GM19035 (cell line): ENCODE data around the gene ADPGK.
"Not testable (repeated sequence)": the region's sequence is repeated elsewhere in the genome, so short reads cannot be mapped to it uniquely, and the experiment has no call there.

Source experiments
- ATAC-seq: cut with Tn5 transposase; IDR thresholded peaks from one replicate; pipeline ENCODE4 v1.9.1; 2021; ENCODE audit not compliant: unreplicated experiment

ADPGK gene

DNA sequence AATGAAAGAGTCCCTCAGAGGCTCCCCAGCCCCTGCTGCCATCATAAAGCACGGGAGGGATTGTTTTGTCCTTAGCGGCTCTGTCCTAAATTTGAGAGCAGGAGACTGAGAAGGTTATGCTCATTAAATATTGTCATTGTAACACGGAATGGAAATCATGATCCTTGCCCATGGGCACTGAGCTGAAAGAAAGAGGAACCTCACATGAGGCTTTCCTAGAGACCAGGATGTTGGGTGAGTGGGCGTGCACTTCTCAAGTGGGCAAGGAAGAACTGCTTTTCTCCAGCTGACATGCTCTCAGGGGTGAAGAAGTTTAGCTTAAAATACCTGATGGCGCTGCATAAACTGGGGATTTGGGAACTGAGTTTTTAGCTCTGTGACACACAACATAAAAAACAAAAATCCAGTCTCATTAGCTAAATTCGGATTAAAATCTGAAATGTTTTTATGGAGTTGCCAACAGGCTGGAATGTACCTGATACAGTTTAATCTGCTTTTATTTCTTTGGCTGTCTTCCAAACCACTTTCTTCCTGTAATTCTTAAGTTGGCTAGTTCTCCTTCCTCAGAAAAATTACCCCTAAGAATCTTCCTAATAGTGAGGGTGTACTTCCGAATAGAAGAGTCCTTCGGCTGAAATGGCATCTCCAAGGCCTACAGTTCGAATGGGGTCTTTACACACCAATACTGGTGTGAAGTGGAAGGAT, 31.7 kb downstream of the ADPGK start:
- no peak for ATAC-seq

DNA sequence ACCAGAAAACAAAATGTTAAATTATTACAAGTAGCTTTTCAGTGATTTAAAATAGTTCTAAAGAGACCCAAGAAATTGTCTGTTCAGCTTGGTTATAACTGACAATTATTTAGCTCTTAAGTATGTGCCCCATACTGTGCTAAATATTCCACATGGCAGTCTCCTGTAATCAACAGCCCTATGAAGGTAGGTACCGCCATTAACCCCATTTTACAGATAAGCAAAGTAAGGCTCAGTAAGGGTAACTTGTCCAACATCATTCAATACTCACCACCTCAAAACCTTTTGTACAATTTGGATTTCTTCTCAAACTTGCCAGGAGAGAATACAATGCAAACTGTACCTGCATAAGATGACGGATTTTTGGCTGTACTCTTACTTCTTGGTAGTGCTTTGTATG, 33.9 kb downstream of the ADPGK start:
- ATAC-seq: no peak

DNA sequence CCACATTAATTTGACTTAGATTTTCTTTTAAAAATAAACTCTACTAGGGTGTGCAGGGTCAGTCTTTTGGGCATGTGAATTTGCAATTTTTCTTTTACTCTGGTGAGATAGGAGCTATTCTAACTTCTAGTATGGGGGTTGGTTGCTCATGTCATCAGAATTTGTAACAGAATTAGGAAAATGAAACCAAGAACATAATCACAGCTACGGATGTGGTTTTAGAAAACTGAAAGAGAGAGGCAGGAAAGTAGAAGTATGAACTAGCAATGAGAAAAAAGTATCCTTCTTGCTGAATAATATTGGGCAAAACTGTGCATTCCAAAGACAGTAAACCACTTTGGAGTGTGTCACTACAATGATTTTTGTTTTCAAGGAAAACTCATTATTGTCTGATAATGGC, 43.3 kb downstream of the ADPGK start:
- no peak for ATAC-seq

DNA sequence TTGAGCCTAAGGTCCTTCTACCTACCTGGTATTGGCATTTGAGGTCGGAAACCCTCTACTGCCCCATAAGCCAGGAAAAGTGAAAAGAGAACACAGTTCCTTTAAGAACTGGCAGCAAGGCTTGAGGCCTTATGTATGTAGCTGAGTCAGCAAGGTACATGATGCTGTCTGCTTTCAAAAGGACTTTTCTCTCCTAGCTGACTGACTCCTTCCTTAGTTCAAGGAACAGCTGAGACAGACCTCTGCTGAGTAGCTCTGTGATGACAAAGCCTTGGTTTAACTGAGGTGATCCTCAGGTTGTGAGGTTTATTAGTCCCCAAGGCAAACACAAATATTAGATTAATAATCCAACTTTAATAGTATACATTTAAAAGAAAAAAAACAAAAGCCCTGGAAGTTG, 45.8 kb downstream of the ADPGK start:
- ATAC-seq: no peak

DNA sequence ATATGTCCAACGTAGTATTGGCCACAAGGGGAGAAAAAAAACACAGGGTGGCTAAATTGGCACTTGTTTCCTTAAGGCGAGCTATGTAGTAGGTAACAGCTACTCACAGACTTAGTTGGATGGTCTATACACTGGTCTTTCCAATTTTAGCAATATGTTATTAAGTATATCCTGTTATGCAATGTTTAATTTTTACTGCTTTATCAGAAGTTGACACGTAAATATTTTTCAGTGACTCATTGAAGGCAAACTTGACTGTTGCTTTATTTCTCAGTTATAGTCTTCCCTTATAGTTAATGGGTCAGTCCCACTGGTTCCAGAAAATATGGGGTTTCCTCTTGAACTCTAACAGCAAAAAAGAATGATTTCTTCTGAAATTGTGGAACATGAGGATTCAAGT, 46.5 kb downstream of the ADPGK start:
- ATAC-seq: no peak

DNA sequence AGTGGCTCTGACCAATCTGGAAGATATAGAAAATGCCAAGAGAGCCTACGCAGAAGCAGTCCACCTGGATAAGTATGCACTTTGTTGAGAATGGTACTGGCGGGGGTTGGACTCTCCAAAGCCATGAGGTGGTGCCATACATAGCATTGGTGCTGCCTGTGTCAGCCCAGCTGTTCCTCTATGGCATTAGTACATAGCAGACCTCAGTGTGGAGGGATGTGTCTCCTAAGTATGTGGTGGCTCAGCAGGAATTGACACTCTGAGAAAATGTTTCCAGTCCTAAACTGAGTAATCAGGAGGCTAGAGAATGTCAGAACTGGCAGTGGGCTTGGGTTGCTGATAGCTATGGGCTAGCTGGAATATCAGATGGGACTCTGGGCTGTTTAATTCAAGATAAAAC, 48.4 kb downstream of the ADPGK start:
- no peak for ATAC-seq

DNA sequence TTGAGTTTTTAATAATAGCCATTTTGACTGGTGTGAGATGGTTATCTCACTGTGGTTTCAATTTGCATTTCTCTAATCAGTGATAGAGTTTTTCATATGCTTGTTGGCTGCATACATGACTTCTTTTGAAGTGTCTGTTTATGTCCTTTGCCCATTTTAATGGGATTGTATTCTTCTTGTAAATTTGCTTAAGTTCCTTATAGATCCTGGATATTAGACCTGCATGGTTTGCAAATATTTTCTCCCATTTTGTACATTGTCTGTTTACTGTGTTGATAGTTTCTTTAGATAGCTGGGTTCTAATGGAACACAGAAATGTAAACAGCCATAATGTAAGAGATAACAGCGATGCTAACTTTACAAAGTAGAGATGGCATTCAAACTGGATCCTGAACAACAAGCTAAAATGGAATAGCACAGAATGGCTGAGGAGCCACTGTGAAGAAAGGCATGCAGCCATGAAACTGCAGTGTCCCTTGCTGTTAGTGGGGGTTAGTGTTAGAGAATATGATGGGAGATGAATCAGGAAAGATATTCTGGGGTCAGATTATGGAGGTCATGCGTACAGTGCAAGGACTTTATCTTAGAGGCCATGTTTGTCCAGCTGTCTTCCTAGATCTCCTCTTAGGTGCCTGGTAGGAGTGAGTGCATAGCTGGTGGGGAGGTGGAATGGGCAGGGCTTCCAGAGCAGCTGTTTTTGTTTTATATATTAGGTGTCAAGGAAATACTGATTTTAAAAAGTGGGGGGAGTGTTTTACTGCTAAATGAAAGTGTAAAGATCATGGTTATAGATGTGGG, 49.4 kb downstream of the ADPGK start:
- ATAC-seq: no peak

DNA sequence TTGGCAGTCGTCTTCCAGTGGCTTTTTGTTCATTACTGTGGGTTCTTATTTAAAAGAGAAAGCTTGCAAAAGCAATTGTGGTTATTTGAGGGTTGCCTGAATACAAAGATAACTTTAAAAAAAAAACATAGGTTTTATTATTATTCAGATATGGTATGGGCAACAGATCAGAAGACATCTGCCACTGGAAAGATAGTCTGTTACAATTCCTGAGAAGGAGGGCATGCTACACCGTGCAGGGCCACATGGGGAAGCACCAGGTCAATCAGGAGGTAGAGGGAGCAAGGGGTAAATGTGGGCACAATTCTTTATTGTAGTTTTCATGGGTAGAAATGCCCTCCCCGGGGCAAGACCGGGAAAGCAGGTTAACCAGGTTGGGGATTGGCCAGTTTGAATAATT, 51.0 kb downstream of the ADPGK start:
- ATAC-seq: no peak

DNA sequence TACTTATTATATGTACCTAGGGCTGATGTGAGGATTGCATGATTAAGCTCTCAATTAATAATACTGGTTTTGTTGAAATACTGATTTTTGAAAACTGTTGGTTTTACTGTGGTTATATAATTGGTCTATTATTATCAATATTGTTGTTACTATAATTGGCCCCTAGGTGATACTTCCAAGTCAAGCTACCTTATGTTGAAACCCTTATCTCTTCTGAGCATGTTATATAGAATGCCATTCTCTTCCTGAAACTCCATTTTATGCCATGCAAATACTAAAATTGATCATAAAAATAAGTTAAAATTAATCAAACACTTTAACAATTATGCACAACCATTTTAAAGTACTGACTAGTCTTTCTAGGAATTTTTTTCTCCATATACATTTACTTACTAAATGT, 51.5 kb downstream of the ADPGK start:
- ATAC-seq: no peak

DNA sequence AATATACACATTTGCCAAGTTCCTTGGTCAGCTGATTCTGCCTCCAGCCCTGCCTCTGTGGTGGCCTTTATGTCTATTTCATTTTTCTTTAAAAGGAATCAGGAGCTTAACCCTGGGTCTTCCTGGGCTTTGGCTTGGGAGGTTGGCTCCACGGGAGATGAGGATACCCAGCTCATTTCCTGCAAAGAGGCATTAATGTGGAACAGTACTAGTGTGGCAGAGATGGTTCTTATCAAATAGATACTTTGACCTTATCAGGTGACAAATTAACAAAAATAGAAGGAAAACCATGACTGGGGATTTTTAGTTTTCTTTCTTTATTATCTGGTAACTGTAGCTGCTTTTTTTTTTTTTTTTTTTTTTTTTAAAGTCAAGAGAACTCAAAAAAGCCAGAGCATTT, 54.7 kb downstream of the ADPGK start:
- ATAC-seq: no peak

DNA sequence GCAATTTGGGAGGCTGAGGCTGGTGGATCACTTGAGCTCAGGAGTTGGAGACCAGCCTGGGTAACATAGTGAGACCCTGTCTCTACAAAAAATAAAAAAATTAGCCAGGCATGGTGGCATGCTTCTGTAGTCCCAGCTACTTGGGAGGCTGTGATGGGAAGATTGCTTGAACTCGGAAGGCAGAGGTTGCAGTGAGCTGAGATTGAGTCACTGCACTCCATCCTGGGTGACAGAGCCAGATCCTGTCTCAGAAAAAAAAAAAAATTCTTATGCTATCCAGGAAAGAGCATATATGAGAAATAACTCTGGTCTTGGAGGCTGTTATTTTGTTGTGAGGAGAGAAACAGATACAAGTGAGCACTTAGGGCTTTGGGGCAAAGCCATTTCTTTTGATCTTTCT, 55.3 kb downstream of the ADPGK start:
- not testable (repeated sequence) for ATAC-seq

DNA sequence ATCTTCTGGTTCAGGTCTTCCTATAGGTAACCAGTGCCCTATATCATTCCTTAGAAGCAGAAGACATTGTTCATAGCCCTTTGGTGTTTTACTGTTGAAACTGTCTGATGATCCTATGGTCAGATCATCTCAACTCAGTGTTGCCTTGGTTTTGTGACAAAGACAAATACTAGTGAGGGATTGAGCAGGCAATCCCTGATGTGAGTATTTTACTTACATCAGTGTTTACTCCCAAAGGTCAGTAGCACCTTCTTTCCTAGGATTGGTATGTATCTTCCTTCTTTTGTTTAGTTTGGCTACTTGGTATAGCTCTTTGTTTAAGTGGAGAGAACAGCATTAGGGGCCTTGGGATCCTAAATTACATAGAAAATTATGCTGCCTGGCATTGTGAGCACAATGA, 56.4 kb downstream of the ADPGK start:
- ATAC-seq: no peak

DNA sequence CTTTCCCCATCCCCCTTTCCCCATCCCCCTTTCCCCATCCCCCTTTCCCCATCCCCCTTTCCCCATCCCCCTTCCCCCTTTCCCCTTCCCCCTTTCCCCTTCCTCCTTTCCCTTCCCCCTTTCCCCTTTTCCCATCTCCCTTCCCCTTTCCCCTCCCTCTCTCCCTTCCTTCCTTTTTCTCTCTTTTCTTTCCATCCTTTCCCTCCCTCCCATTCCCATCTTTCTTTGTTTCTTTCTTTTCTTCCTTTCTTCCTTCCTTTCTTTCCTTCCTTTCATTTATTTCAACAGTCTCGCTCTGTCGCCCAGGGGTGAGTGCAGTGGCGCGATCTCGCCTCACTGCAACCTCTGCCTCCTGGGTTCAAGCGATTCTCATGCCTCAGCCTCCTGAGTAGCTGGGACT, 57.7 kb downstream of the ADPGK start:
- not testable (repeated sequence) for ATAC-seq

DNA sequence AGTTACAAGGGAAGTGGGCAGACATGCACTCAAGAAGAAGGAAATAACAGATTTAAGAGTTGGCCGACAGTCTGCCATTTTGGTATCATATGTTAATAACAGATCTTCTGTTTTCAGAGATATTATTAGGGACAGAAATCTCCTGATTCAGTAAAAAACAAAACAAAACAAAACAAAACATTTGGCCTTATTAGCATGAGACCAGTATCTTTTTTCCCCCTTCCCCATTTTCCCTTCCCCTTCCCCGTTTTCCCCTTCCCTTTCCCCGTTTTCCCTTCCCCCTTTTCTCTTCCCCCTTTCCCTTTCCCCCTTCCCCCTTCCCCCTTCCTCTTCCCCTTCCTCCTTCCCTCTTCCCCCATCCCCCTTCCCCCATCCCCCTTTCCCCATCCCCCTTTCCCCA, 58.1 kb downstream of the ADPGK start:
- ATAC-seq: no peak

DNA sequence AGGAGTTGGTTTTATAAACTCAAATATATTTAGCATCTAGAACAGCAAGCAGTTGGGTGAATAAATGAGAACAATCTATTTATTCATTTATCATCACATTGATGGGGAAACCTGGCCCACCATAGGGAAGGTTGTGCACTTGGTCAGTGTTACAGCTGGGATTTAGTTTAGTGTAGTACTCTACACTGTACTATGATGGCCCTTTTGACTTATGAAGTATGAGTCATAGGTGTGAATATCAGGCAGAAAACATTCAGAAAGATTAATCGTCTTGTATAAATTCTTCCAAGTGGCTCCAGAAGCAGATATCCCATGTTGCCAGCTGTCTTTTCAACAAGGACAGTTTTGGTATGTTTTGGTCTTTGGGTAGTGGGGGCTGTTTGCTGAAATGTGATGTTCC, 59.5 kb downstream of the ADPGK start:
- ATAC-seq: no peak

DNA sequence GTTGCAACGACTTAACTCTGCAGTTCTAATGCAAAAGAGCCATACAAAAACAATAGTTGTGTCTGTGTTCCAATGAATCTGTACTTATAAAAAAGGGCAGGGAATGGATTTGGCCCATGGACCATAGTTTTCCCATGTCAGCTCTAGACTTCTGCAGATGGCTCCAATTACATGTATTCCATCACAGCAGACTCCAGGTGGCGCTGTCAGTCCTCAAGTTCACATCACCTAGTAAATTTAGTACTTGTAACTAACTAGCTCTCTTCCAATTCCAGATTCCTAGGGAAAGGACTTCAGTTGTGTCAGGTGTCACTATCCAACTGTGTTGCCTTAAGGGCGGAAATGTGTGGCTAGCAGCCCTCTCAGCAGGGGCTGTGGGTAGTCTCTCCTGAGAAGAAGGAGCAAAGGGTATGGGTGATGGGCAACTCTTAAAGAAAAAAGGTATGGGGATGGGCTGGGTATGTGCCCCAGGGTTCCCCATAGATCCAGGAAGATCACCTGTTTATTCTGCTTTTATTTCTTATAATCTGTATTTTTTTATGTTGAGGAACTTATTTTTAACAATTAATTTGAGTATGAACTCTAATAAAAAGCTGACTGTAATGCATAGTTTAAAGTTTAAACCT, 61.4 kb downstream of the ADPGK start:
- ATAC-seq: no peak

DNA sequence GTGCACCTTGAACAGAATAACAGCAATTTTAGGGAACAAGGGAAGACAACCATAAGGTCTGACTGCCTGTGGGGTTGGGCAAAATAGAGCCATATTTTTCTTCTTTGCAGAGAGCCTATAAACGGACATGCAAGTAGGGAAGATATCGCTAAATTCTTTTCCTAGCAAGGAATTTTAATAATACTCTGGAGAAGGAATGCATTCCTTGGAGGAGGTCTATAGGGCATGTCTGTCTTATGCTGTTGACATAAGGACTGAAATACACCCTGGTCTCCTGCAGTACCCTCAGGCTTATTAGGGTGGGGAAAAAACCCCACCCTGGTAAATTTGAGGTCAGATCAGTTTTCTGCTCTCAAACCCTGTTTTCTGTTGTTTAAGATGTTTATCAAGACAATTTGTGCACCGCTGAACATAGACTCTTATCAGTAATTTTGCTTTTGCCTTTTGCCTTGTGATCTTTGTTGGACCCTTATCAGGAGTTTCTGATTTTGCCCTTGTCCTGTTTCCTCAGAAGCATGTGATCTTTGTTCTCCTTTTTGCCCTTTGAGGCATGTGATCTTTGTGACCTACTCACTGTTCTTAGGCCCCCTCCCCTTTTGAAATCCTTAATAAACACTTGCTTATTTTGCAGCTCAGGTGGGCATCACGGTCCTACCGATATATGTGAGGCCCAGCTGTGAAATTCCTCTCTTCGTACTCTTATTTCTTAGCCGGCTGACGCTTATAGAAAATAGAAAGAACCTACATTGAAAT, 74.8 kb downstream of the ADPGK start:
- not testable (repeated sequence) for ATAC-seq

DNA sequence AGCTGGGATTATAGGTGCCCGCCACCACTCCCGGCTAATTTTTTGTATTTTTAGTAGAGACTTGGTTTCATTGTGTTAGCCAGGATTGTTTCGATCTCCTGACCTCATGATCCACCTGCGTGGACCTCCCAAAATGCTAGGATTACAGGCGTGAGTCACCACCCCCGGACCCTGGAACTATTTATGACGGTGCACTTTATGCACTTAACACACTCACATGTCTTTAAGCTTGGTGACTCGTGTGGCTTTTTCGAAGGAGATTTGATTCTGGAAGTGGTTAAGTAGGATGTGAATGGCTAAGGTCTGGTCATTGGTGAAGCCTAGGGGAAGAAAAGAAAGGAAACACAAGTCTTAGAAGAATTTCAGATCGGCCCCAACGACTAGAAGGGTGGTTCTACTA, 77.3 kb downstream of the ADPGK start:
- no peak for ATAC-seq
